Measurements from ENCODE around the gene NOS1AP.

NOS1AP gene

DNA sequence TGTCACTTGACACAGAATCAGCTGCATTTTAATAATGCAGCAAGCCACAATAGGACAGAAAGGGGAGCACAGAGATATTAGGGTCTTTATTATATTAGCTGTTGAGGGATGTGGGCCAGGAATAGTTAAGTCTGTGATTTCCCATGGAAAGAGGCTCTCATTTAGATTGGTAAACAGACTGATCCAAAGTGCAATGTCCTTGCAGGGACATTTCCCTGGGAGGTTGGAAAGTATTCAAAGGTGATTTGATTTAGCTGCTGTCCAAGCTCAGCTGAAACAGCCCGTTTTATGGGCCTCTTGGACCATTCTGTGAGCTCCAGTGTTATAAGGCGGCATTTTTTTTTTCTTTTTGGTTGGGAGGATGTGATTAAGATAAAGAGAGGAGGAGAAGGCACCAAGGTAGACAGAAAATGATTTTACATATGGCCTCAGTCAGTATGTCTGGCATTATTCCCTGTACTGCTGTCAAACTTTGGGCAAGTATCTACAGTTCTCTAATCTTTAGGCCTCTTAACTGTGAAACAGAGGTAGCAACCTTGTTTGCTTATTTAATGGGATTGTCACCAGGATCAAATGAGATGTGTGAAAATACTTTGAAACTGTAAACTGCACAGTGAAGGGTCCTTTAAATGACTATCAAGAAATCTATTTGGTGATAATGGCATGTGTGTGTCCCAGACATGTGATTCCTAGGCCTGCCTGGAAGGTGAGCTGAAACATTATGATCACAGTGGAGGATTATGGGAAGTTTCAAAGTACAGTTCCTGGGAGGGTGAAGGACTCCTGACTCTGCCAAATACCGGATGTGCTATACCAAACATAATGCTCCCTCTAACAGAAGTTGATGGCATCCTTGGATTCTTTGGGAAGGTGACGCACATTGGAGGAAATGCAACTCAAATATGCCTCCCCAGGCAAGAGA lies 62.2 kb downstream of the NOS1AP start:
- no peak for FAIRE-seq
- no peak for TF ChIP-seq POLR2A (IDR thresholded peaks at IDR 0.05; ENCODE audit: low read depth, low read length)
- TF ChIP-seq TAF1 (IDR thresholded peaks at IDR 0.05; ENCODE audit: borderline replicate concordance, low read depth, low read length) = no peak
- TF ChIP-seq POLR2AphosphoS5 (IDR thresholded peaks at IDR 0.05; ENCODE audit: low read depth, low read length) = no peak
- DNase-seq (ENCODE audit: insufficient read length) = no peak

DNA sequence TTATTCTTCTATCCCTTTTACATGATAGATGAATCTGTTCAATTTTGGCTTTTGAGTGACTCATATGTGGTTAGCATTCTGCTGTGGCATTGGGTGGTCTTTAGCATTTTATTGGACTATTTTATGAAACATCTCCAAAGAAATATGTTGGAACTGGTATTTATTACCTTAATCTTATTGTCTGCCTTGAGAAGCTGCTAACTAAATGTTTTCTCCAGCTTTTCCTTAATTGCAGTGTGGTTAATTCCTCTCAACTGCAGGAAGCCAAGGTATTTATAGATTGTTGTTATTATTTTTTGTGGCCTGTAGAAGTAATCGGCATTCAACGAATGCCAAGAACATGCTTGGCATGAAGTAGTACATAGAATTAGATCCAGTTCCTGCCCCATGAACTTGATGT lies 64.1 kb downstream of the NOS1AP start:
- FAIRE-seq (no peak), DNase-seq (ENCODE audit: insufficient read length) (no peak)
- TF ChIP-seq TAF1 (IDR thresholded peaks at IDR 0.05; ENCODE audit: borderline replicate concordance, low read depth, low read length) (no peak), POLR2A (IDR thresholded peaks at IDR 0.05; ENCODE audit: low read depth, low read length) (no peak), POLR2AphosphoS5 (IDR thresholded peaks at IDR 0.05; ENCODE audit: low read depth, low read length) (no peak)

DNA sequence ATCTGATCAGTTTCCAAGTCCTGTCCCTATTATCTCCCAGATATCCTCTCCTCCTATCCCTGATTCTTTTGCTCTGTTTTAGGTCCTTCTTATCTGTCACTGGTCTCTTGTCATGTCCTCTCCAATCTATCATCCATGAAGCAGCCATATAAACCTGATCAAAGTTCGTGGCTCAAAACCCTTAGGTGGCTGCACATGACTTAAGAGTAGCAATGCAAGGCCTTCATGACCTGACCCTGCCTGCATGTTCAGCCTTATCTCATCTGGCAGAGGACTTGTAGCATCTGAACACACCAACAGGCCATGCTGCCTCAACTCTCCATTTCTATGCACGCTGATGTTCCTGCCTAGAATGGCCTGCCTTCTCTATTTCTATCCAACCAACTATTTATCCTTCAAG lies 65.2 kb downstream of the NOS1AP start:
- FAIRE-seq (no peak), DNase-seq (ENCODE audit: insufficient read length) (no peak)
- TF ChIP-seq POLR2A (IDR thresholded peaks at IDR 0.05; ENCODE audit: low read depth, low read length) = no peak
- TF ChIP-seq POLR2AphosphoS5 (IDR thresholded peaks at IDR 0.05; ENCODE audit: low read depth, low read length) = no peak
- TF ChIP-seq TAF1 (IDR thresholded peaks at IDR 0.05; ENCODE audit: borderline replicate concordance, low read depth, low read length) = no peak

DNA sequence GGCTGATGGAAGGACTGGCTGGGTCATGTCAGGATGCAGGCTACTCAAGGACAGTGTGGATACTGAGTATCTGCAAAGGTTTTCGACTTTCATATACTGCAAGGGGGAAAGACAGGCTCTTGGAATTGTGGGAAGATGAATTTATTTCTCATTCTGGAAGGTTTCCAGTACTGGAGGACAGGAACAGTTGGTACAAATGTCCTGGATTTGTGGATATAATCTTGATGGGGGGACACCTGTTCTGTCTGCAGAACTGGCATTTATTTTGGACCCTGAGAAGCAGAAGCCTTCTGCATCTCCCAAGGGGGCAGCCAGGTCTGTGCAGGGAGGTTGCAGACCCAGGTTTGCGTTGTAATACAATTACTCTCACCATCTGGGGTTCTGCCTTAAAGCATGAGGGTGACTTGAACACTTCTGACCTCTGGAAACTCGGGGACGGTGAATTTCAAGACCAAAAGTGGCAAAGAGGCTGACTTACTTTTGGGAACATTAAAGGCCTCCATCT lies 65.8 kb downstream of the NOS1AP start:
- no peak for FAIRE-seq
- TF ChIP-seq POLR2A (IDR thresholded peaks at IDR 0.05; ENCODE audit: low read depth, low read length) = no peak
- no peak for TF ChIP-seq TAF1 (IDR thresholded peaks at IDR 0.05; ENCODE audit: borderline replicate concordance, low read depth, low read length)
- no peak for TF ChIP-seq POLR2AphosphoS5 (IDR thresholded peaks at IDR 0.05; ENCODE audit: low read depth, low read length)
- DNase-seq (ENCODE audit: insufficient read length) = no peak

DNA sequence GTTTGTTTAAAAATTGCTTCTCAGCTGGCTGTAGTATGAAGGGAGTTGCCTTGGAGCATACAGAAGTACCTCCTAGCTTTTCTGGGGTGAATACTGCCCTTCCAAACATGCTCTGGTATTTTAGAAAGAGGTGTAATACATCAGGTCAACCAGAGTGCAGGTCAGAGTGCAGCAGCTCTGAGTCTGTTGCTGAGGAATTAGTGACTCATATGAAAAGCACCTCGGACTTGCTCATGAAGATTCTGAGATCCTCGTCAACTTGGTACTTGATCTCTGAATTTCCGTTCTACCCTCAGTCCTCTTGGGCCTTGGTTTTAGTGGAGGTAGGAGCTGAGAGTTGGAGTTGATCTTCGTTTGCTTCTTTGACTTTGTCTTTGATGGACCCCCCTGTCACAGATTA lies 67.3 kb downstream of the NOS1AP start:
- no peak for TF ChIP-seq POLR2AphosphoS5 (IDR thresholded peaks at IDR 0.05; ENCODE audit: low read depth, low read length)
- no peak for FAIRE-seq
- no peak for DNase-seq (ENCODE audit: insufficient read length)

DNA sequence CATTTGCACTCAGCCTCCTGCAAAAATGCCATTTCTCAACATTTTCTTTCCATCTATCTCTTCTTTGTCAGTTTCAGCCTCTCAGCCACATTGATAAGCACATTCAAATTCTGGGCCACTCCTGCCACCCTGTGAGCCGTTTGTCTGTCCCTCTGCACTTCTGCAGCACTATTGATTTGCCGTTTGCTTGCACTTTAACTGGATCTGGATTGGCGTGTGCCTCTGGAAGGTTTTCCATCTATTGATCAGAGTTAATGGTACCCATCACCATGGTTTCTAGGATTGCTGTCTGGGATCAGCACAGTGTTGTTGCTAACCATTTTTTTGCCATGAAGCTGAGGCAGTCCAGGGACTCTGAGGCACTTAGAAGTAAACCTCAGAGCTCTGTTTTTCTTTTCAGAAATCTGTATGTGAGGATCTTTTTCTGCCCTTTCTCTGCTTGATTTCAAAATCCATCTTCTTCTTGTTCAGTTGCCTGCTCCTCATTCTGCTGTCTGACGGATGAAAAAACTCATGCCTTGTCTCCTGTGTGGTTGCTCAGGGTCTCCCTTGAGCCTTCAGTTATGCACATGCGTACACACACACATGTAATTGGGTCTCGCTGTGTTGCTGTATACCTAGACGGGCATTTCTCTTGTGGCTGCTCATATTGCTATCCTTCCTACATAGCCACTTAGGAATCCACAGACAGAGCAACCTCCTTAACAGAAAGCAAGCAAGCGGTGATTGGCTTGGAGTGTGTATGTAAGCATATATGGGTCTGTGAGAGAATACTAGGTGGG lies 67.9 kb downstream of the NOS1AP start:
- DNase-seq (ENCODE audit: insufficient read length) (no peak), FAIRE-seq (no peak)
- no peak for TF ChIP-seq POLR2A (IDR thresholded peaks at IDR 0.05; ENCODE audit: low read depth, low read length)
- no peak for TF ChIP-seq POLR2AphosphoS5 (IDR thresholded peaks at IDR 0.05; ENCODE audit: low read depth, low read length)

DNA sequence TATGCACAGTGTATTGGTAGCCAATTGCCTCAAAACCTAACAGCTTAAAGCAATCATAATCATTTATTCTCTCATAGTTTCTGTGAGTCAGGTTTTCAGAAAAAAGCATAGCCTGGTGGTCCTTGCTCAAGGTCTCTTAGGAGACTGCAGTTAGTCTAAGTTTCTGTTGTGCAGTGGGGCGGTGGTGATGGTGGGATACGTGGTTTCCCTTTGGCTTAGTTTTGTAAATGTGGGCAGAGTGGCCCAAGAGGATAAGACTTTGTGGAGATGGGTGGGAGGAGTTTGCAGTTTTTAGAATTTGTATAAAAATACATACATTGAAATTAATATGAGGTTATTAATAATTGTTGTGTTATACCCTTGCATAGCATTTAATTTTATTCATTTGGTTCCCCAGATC lies 68.6 kb downstream of the NOS1AP start:
- no peak for FAIRE-seq
- TF ChIP-seq POLR2AphosphoS5 (IDR thresholded peaks at IDR 0.05; ENCODE audit: low read depth, low read length) (no peak), TAF1 (IDR thresholded peaks at IDR 0.05; ENCODE audit: borderline replicate concordance, low read depth, low read length) (no peak), POLR2A (IDR thresholded peaks at IDR 0.05; ENCODE audit: low read depth, low read length) (no peak)
- no peak for DNase-seq (ENCODE audit: insufficient read length)

GRCh38 chr1:162138599-162139181 lies 69.2 kb downstream of the NOS1AP start:
- no peak for TF ChIP-seq TAF1 (IDR thresholded peaks at IDR 0.05; ENCODE audit: borderline replicate concordance, low read depth, low read length)
- TF ChIP-seq POLR2A (IDR thresholded peaks at IDR 0.05; ENCODE audit: low read depth, low read length) = no peak
- TF ChIP-seq POLR2AphosphoS5 (IDR thresholded peaks at IDR 0.05; ENCODE audit: low read depth, low read length) = no peak
- DNase-seq (ENCODE audit: insufficient read length) = no peak
- FAIRE-seq = no peak

GRCh38 chr1:162139211-162139610 lies 69.7 kb downstream of the NOS1AP start:
- FAIRE-seq (no peak), DNase-seq (ENCODE audit: insufficient read length) (no peak)
- no peak for TF ChIP-seq TAF1 (IDR thresholded peaks at IDR 0.05; ENCODE audit: borderline replicate concordance, low read depth, low read length)
- TF ChIP-seq POLR2A (IDR thresholded peaks at IDR 0.05; ENCODE audit: low read depth, low read length) = no peak
- TF ChIP-seq POLR2AphosphoS5 (IDR thresholded peaks at IDR 0.05; ENCODE audit: low read depth, low read length) = no peak

GRCh38 chr1:162141281-162142054 lies 72.0 kb downstream of the NOS1AP start:
- no peak for FAIRE-seq

GRCh38 chr1:162142968-162143367 lies 73.5 kb downstream of the NOS1AP start:
- DNase-seq (ENCODE audit: insufficient read length) = no peak
- no peak for FAIRE-seq
- TF ChIP-seq POLR2AphosphoS5 (IDR thresholded peaks at IDR 0.05; ENCODE audit: low read depth, low read length) (no peak), TAF1 (IDR thresholded peaks at IDR 0.05; ENCODE audit: borderline replicate concordance, low read depth, low read length) (no peak), POLR2A (IDR thresholded peaks at IDR 0.05; ENCODE audit: low read depth, low read length) (no peak)

More at GRCh38 chr1:162141281-162142054, 72.0 kb downstream of the NOS1AP start:
- TF ChIP-seq TAF1 (IDR thresholded peaks at IDR 0.05; ENCODE audit: borderline replicate concordance, low read depth, low read length) (no peak), POLR2AphosphoS5 (IDR thresholded peaks at IDR 0.05; ENCODE audit: low read depth, low read length) (no peak), POLR2A (IDR thresholded peaks at IDR 0.05; ENCODE audit: low read depth, low read length) (no peak)
- DNase-seq (ENCODE audit: insufficient read length) = no peak
